Erythroblast (primary cell): Measurements from ENCODE around the gene SLC19A1.

Source experiments
- GATA1 ChIP-seq: IDR thresholded peaks from 2 replicates; pipeline ENCODE4 v1.6.1; 2011; ENCODE audit warnings: low read depth, mild to moderate bottlenecking, control low read depth, low read length, moderate library complexity
- POLR2A ChIP-seq: IDR thresholded peaks from 2 replicates; pipeline ENCODE4 v1.6.1; 2011; ENCODE audit warnings: mild to moderate bottlenecking, low read length

DNA sequence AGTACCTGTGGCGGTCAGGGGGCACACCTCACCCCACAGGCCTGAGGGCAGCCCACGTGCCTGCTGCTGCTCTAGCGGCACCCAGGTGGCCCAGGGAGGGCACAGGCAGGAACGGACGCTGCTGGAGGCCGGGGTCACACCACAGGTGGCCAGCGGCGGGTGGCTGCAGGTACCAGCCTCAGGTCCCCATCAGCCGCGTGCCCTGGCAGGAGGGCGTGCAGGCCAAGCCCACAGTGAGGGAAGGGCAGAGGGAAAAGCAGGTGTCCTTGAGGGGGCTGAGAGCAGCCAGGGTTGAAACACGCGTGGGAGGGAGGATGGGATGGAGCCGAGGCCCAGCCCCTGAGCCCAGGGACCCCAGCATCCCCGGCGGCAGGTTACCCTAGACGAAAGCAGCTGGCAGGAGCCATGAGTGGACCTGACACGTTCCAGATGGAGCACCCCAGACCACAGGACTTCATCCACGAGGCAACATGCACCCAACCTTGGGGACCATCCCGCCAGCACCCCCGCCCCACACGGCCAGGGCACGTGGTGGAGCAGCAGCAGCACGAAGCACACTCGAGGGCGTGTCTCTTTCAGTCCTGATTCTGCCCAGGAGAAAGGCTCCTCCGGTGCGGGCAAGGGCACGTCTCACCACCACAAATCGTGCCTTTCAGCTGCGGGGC, 3.7 kb downstream of the SLC19A1 start:
- TF ChIP-seq POLR2A (no peak), GATA1 (no peak)
